Astrocyte of the cerebellum (primary cell): ENCODE measurements around the gene CDH4.

Experiments used
- DNase-seq: peaks from one replicate; pipeline ENCODE4 v3.0.0-alpha.2; 2011; ENCODE audit warnings: low read depth
- H3K4me3 ChIP-seq: 2 replicates; pipeline ENCODE4 v1.5.1; 2011; ENCODE audit warnings: mild to moderate bottlenecking, low read depth, low read length, moderate library complexity
- in situ Hi-C: cut with HindIII; loops from 2 replicates; pipeline ENCODE4 v1.10.0; 2017; ENCODE audit warnings: low sequenced_read_pairs
- TF ChIP-seq, protein P1 (sequence below): IDR thresholded peaks from 2 replicates; pipeline ENCODE4 v1.5.1; 2012; ENCODE audit warnings: low read length, low read depth, moderate library complexity, mild to moderate bottlenecking; ENCODE audit errors: missing control alignments

Gene CDH4

DNA sequence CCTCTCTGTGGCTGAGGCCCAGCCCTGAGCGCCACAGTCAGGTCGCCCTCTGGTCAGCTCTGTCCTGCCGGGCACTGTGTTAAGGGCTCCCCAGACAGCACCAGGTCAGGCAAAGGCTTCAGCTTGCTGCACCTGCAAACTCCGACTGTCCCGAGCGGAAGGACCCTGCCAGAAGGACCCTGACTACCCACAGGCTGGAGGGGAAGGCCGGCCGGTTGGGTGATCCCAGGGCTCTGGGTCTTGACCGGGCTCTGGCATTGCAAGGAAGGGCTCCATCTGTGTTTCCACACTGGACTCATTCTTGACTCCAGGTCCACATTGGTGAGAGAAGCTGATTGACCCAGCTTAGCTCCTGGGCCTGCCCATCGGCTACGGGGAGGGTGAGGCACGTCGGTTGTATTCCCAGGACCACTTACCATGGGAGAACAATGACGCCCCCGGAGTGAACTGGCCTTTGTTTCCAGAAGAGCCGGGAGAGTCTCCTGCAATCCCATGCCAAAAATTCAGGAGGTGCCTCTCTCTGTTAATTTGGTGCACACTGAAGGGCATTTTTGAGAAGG, 583.8 kb downstream of the CDH4 start:
- no peak overlapping the region for H3K4me3 ChIP-seq
- in situ Hi-C loops: no loop called here
- TF ChIP-seq, protein P1, sequence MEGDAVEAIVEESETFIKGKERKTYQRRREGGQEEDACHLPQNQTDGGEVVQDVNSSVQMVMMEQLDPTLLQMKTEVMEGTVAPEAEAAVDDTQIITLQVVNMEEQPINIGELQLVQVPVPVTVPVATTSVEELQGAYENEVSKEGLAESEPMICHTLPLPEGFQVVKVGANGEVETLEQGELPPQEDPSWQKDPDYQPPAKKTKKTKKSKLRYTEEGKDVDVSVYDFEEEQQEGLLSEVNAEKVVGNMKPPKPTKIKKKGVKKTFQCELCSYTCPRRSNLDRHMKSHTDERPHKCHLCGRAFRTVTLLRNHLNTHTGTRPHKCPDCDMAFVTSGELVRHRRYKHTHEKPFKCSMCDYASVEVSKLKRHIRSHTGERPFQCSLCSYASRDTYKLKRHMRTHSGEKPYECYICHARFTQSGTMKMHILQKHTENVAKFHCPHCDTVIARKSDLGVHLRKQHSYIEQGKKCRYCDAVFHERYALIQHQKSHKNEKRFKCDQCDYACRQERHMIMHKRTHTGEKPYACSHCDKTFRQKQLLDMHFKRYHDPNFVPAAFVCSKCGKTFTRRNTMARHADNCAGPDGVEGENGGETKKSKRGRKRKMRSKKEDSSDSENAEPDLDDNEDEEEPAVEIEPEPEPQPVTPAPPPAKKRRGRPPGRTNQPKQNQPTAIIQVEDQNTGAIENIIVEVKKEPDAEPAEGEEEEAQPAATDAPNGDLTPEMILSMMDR: no peak
- DNase-seq: no peak

- TF ChIP-seq, protein P1: no peak
- no peak overlapping the region for H3K4me3 ChIP-seq
- no peak for DNase-seq
- in situ Hi-C loops: no loop called here
Measured at GRCh38 chr20:61837200-61837599, 585.1 kb downstream of the CDH4 start.

- DNase-seq: no peak
- TF ChIP-seq, protein P1: no peak
- no peak overlapping the region for H3K4me3 ChIP-seq
- in situ Hi-C loops: no loop called here
Measured at GRCh38 chr20:61839223-61839911, 587.3 kb downstream of the CDH4 start.

- in situ Hi-C loops: no loop called here
- no peak for DNase-seq
- TF ChIP-seq, protein P1: no peak
- no peak overlapping the region for H3K4me3 ChIP-seq
Measured at GRCh38 chr20:61839912-61840778, 588.1 kb downstream of the CDH4 start.

GRCh38 chr20:61840779-61841455, 588.9 kb downstream of the CDH4 start:
- TF ChIP-seq, protein P1: no peak
- DNase-seq: no peak
- no peak overlapping the region for H3K4me3 ChIP-seq
- in situ Hi-C loops: no loop called here

- TF ChIP-seq, protein P1: no peak
- no peak overlapping the region for H3K4me3 ChIP-seq
- no peak for DNase-seq
- in situ Hi-C loops: no loop called here
Measured at GRCh38 chr20:61841551-61841950, 589.5 kb downstream of the CDH4 start.
